Heart left ventricle (tissue), 16 donors: ENCODE measurements around the gene CEP70. TPM values are rescaled to one million over a fixed set of nuclear protein-coding genes. Genes with fewer than 3 reads are reported as not detected.
"Not testable (repeated sequence)": the region's sequence is repeated elsewhere in the genome, so short reads cannot be mapped to it uniquely, and the experiment has no call there.

Source experiments
- ATAC-seq, 4 donors: fragments of 200-7000 bp; cut with Tn5 transposase; one replicate each; pipeline ENCODE4 v1.9.1; 2020 to 2022; ENCODE audit warnings: moderate library complexity in 4 of 4, mild to moderate bottlenecking in 3 of 4, moderate number of reproducible peaks in 1 of 4
- DNase-seq, 5 donors: peaks; one replicate each; pipeline ENCODE4 v3.0.0-alpha.2; 2020
- H3K27ac ChIP-seq, 12 donors: fragments of 200-600 bp; sonication (generic) in 4 of 12; one replicate each; pipeline versions ENCODE4 v1.5.0 to v1.8.0; 2016 to 2022; ENCODE audit warnings: mild to moderate bottlenecking in 2 of 12
- H3K27me3 ChIP-seq, 9 donors: fragments of 200-600 bp; sonication (generic) in 2 of 9; one replicate each; pipeline versions ENCODE4 v1.5.1 to v1.8.0; 2016 to 2022; ENCODE audit warnings: mild to moderate bottlenecking in 3 of 9
- H3K36me3 ChIP-seq, 9 donors: fragments of 200-600 bp; sonication (generic) in 2 of 9; one replicate each; pipeline versions ENCODE4 v1.5.0 to v1.8.0; 2018 to 2022; ENCODE audit warnings: mild to moderate bottlenecking in 2 of 9
- H3K4me1 ChIP-seq, 12 donors: fragments of 200-600 bp; sonication (generic) in 4 of 12; one replicate each; pipeline versions ENCODE4 v1.5.0 to v1.8.0; 2016 to 2022; ENCODE audit warnings: mild to moderate bottlenecking in 3 of 12
- H3K4me3 ChIP-seq, 12 donors: fragments of 200-600 bp; sonication (generic) in 4 of 12; one replicate each; pipeline versions ENCODE4 v1.5.0 to v1.8.0; 2017 to 2022; ENCODE audit warnings: mild to moderate bottlenecking in 9 of 12, moderate library complexity in 4 of 12
- H3K9me3 ChIP-seq, 12 donors: fragments of 200-600 bp; sonication (generic) in 4 of 12; one replicate each; pipeline versions ENCODE4 v1.5.0 to v1.8.0; 2016 to 2022; ENCODE audit warnings: mild to moderate bottlenecking in 1 of 12
- CTCF ChIP-seq, 12 donors: fragments of 200-600 bp; sonication (generic) in 4 of 12; IDR thresholded peaks; one replicate each; pipeline versions ENCODE4 v1.5.0 to v1.8.0; 2018 to 2022; ENCODE audit warnings: antibody characterized with exemption in 12 of 12, mild to moderate bottlenecking in 5 of 12
- POLR2A ChIP-seq, 2 donors: fragments of 450-650 bp; IDR thresholded peaks; one replicate each; pipeline ENCODE4 v1.6.1; 2017; ENCODE audit warnings: antibody characterized with exemption in 2 of 2, mild to moderate bottlenecking in 2 of 2, moderate library complexity in 2 of 2
- WGBS, 4 donors: extraction: QIAGEN DNeasy Blood & Tissue Kit in 2 of 4; methylation state at CpG; one replicate each; pipeline versions ENCODE4 v1.1.5 to v1.1.7; 2013 to 2018; 5-methylcytosine and 5-hydroxymethylcytosine counted together
- intact Hi-C, 10 donors: fragments of 100-400 bp; cut with DNase I; formaldehyde crosslinking; loops; one replicate each; pipeline versions ENCODE4 v1.11.1 to v1.14.2; 2022
- polyA plus RNA-seq, 2 donors: library from polyadenylated mRNA; stranded (reverse); fragments of 200-250 nt; gene quantifications; one replicate each; pipeline ENCODE4 v1.2.3, GENCODE V29; 2013
- total RNA-seq, 9 donors: library from RNA; depleted of rRNA in 2 of 9; stranded (reverse); fragments of >200 nt in 2 of 9; fragmentation: NEBNext Ultra II Directional in 3 of 9; extraction: Animal tissue kit (Norgen Biotek cat#: 25700) in 3 of 9; gene quantifications; one replicate each; pipeline versions ENCODE4 v1.1.0 to v1.2.4, GENCODE V29; 2016 to 2023
- donor health status: ischemic (EF 13 %, LVEDD 7.1; RV severe dilation, severe dysfunction).
- donor health status: healthy with polysubstance abuse.
- donor health status: DM: no; HTN: yes; CAD: no.
- donor health status: DM: no; HTN: no; CAD: no.
- donor health status: ischemic (EF 25% LVEDD 6.9; RV normal size, moderate dysfunction).
- donor health status: ischemic (EF 25% LVEDD 5.7; RV mildly dilated, moderate dysfunction).
- donor health status: healthy.
- donor health status: DM: yes; HTN: yes; CAD: no.
- donor health status: ischemic (EF 35%, LVEDD 5.7; RV mildly dilated, moderate dysfunction).
- donor health status: nonischemic (EF 11% LVEDD 7.7; RV severe dilation, severe dysfunction).
- donor health status: DM: yes; HTN: yes; CAD: no.
- donor health status: PGD.
- donor health status: ischemic (EF 29% LVEDD 5.4; RV normal size, mild dysfunction).
- donor health status: nonischemic (EF 23%, LVEDD 6.1; RV moderate dilation, normal function).

Gene CEP70
- total and polyA plus RNA-seq, 11 donors, result 10.1 to 29.8 (median 22.6) TPM

- Histone ChIP-seq H3K4me3 (no peak overlapping the region), H3K9me3 (no peaks in the 10 kb centered on the region), H3K27ac (no peak overlapping the region), H3K36me3 (peaks cover 0 to 23% (median 5%) of the 10 kb centered on the region in 9 donors), H3K4me1 (peaks cover 0 to 8% (median 2%) of the 10 kb centered on the region in 12 donors), H3K27me3 (no peaks in the 10 kb centered on the region)
- ATAC-seq (no peak), DNase-seq (no peak)
- TF ChIP-seq CTCF (IDR thresholded peaks at IDR 0.05), result no peak
- TF ChIP-seq POLR2A (IDR thresholded peaks at IDR 0.05), result no peak
- intact Hi-C loops, result no loop called here
Measured at GRCh38 chr3:138498991-138499390, 95.1 kb downstream of the CEP70 start.

- 95 to 98% (median 97%) methylated on average over 1 of the region's 1 CpG for WGBS, 4 donors
- Histone ChIP-seq H3K9me3 (no peaks in the 10 kb centered on the region), H3K4me1 (peaks cover 0 to 18% (median 8%) of the 10 kb centered on the region in 12 donors), H3K36me3 (peaks cover 0 to 20% (median 5%) of the 10 kb centered on the region in 9 donors), H3K27me3 (no peaks in the 10 kb centered on the region), H3K27ac (no peak overlapping the region), H3K4me3 (no peak overlapping the region)
- DNase-seq (no peak), ATAC-seq (no peak)
- intact Hi-C loops, result no loop called here
- no peak for TF ChIP-seq POLR2A (IDR thresholded peaks at IDR 0.05)
- no peak for TF ChIP-seq CTCF (IDR thresholded peaks at IDR 0.05)
Measured at GRCh38 chr3:138497851-138498250, 96.2 kb downstream of the CEP70 start.

- intact Hi-C loops, result no loop called here
- Histone ChIP-seq H3K27me3 (no peaks in the 10 kb centered on the region), H3K4me3 (no peak overlapping the region), H3K9me3 (no peaks in the 10 kb centered on the region), H3K36me3 (peaks cover 0 to 20% (median 5%) of the 10 kb centered on the region in 9 donors), H3K4me1 (peaks cover 0 to 20% (median 8%) of the 10 kb centered on the region in 12 donors), H3K27ac (no peak overlapping the region)
- DNase-seq (no peak), ATAC-seq (no peak)
- TF ChIP-seq POLR2A (IDR thresholded peaks at IDR 0.05) (no peak), CTCF (IDR thresholded peaks at IDR 0.05) (no peak)
Measured at GRCh38 chr3:138497021-138497420, 97.0 kb downstream of the CEP70 start.

- no peak for DNase-seq
- no peaks in the 10 kb centered on the region for H3K9me3 ChIP-seq
- TF ChIP-seq CTCF (IDR thresholded peaks at IDR 0.05), result no peak
- TF ChIP-seq POLR2A (IDR thresholded peaks at IDR 0.05), result no peak
- H3K27me3 ChIP-seq, result no peaks in the 10 kb centered on the region
- peaks cover 0 to 20% (median 8%) of the 10 kb centered on the region in 12 donors for H3K4me1 ChIP-seq
- no peak overlapping the region for H3K27ac ChIP-seq
- no peak for ATAC-seq
- peaks cover 0 to 20% (median 5%) of the 10 kb centered on the region in 9 donors for H3K36me3 ChIP-seq
- WGBS, 4 donors, result 96 to 100% (median 98%) methylated on average over 2 of the region's 2 CpGs
- intact Hi-C loops, result no loop called here
- no peak overlapping the region for H3K4me3 ChIP-seq
Measured at GRCh38 chr3:138496436-138496835, 97.6 kb downstream of the CEP70 start.

- H3K27me3 ChIP-seq, DNase-seq, H3K27ac ChIP-seq, intact Hi-C loops, ATAC-seq, H3K4me3 ChIP-seq, H3K9me3 ChIP-seq: not testable (repeated sequence)
- Histone ChIP-seq H3K36me3 (peaks cover 0 to 20% (median 5%) of the 10 kb centered on the region in 9 donors), H3K4me1 (peaks cover 0 to 20% (median 8%) of the 10 kb centered on the region in 12 donors)
- 73 to 79% (median 77%) methylated on average over 3 of the region's 3 CpGs for WGBS, 4 donors
Measured at GRCh38 chr3:138495638-138496037, 98.4 kb downstream of the CEP70 start.
